Esophagus squamous epithelium (tissue), 4 donors: ENCODE measurements around the gene OPN5.

ENCODE experiments used
- CTCF ChIP-seq, 6 experiments: fragments of 450-650 bp in 4 of 6; fragments of 200-600 bp in 2 of 6; sonication (generic) in 2 of 6; IDR thresholded peaks; one replicate each; pipeline ENCODE4 v1.5.1; 2016 to 2019; ENCODE audit warnings: antibody characterized with exemption in 6 of 6, mild to moderate bottlenecking in 4 of 6, moderate library complexity in 4 of 6
- POLR2A ChIP-seq, 4 donors: fragments of 450-650 bp; IDR thresholded peaks; one replicate each; pipeline ENCODE4 v1.6.1; 2017; ENCODE audit warnings: antibody characterized with exemption in 4 of 4, mild to moderate bottlenecking in 4 of 4, moderate library complexity in 3 of 4

GRCh38 chr6:47852727-47853126 lies 70.9 kb downstream of the OPN5 start:
- TF ChIP-seq CTCF (IDR thresholded peaks at IDR 0.05) (no peak), POLR2A (IDR thresholded peaks at IDR 0.05) (no peak)
